ENCODE results near the gene FOXK1. TPM values are rescaled to one million over a fixed set of nuclear protein-coding genes. Genes with fewer than 3 reads are reported as not detected.

Gene FOXK1
- total and polyA plus RNA-seq, 2 of the 13 experiments (the other 11 are each of a cell fraction or from before 2014, with no cell fraction given), result 4.6 to 8.8 TPM

- TF ChIP-seq ZHX2 (IDR thresholded peaks at IDR 0.05; ENCODE audit: low read depth), result no peak
- TF ChIP-seq ZHX2 (CRISPR knock-in tag; IDR thresholded peaks at IDR 0.05; ENCODE audit: borderline replicate concordance), result no peak
- TF ChIP-seq ZNF572 (CRISPR knock-in tag; IDR thresholded peaks at IDR 0.05), result no peak
- TF ChIP-seq ZFY (CRISPR knock-in tag; IDR thresholded peaks at IDR 0.05), result no peak
- peak; percentile 88 for TF ChIP-seq FOSL2 (CRISPR knock-in tag; IDR thresholded peaks at IDR 0.05)
- no peak for TF ChIP-seq KLF13 (CRISPR knock-in tag; IDR thresholded peaks at IDR 0.05)
- peak; percentile 57; the same call in 1 of the 2 replicates for TF ChIP-seq ZNF770 (CRISPR knock-in tag; IDR thresholded peaks at IDR 0.05)
- no peak for TF ChIP-seq KLF15 (CRISPR knock-in tag; IDR thresholded peaks at IDR 0.05; ENCODE audit: borderline replicate concordance)
- TF ChIP-seq NFE2L2 (IDR thresholded peaks at IDR 0.05; ENCODE audit: low read length), result peak; percentile 72
- TF ChIP-seq MAFF (IDR thresholded peaks at IDR 0.05; ENCODE audit: low read depth, low read length), result peak; percentile 27; the same call in 1 of the 2 replicates
- TF ChIP-seq NFE2 (CRISPR knock-in tag; IDR thresholded peaks at IDR 0.05), result peak; percentile 54; the same call in 1 of the 2 replicates
- TF ChIP-seq ZNF891 (CRISPR knock-in tag; IDR thresholded peaks at IDR 0.05), result no peak
- TF ChIP-seq TFAP4 (IDR thresholded peaks at IDR 0.05; ENCODE audit: borderline replicate concordance, low read depth), result peak; percentile 32; the same call in 1 of the 2 replicates
- TF ChIP-seq ZNF713 (CRISPR knock-in tag; IDR thresholded peaks at IDR 0.05), result no peak
- no peak for TF ChIP-seq NR2F1 (CRISPR knock-in tag; IDR thresholded peaks at IDR 0.05)
- TF ChIP-seq TSC22D2 (CRISPR knock-in tag; IDR thresholded peaks at IDR 0.05; ENCODE audit: borderline replicate concordance), result no peak
- no peak for TF ChIP-seq KDM6A (CRISPR knock-in tag; IDR thresholded peaks at IDR 0.05; ENCODE audit: low read depth)
- TF ChIP-seq CTCF (CRISPR knock-in tag; IDR thresholded peaks at IDR 0.05), result 0 out of 2 replicates have a peak, but pooled peaks have one; percentile 16
- TF ChIP-seq MAFK (conservative IDR thresholded peaks at IDR 0.05 in 1 of 2, IDR thresholded peaks at IDR 0.05 in 1 of 2; ENCODE audit: low read length in 2 of 2), result peak; percentile 15 to 17; a peak in 1 of 4 replicates
- TF ChIP-seq ZNF740 (CRISPR knock-in tag; IDR thresholded peaks at IDR 0.05), result no peak
- no peak for TF ChIP-seq ZSCAN12 (CRISPR knock-in tag; IDR thresholded peaks at IDR 0.05)
Measured at GRCh38 chr7:4633012-4633411, 49.1 kb upstream of the FOXK1 start (continued).

All from HepG2 (cell line).